Measurements from ENCODE around the gene PRR12. TPM values are rescaled to one million over a fixed set of nuclear protein-coding genes. Genes with fewer than 3 reads are reported as not detected.
"Not testable (repeated sequence)": the region's sequence is repeated elsewhere in the genome, so short reads cannot be mapped to it uniquely, and the experiment has no call there.

PRR12 gene
- total RNA-seq, 1 donor from 2014 or later: 64.5 TPM

GRCh38 chr19:49632576-49632975 lies 41.6 kb downstream of the PRR12 start:
- DNase-seq (ENCODE audit: low spot score, unreplicated experiment): no peak
- peaks cover 3% of the 10 kb centered on the region for H3K4me1 Mint-ChIP-seq (ENCODE audit: low read depth)
- H3K9me3 Mint-ChIP-seq (ENCODE audit: low read depth): no peaks in the 10 kb centered on the region
- no peak for TF ChIP-seq CTCF (IDR thresholded peaks at IDR 0.05; ENCODE audit: unreplicated experiment)
- H3K4me3 Mint-ChIP-seq (ENCODE audit: low read depth): no peak overlapping the region
- H3K27me3 Mint-ChIP-seq: peaks cover 15% of the 10 kb centered on the region
- H3K27ac Mint-ChIP-seq: no peak overlapping the region
- peaks cover 5% of the 10 kb centered on the region for H3K36me3 Mint-ChIP-seq (ENCODE audit: insufficient read depth)

- not testable (repeated sequence) for H3K36me3 Mint-ChIP-seq (ENCODE audit: insufficient read depth); DNase-seq (ENCODE audit: low spot score, unreplicated experiment); H3K4me1 Mint-ChIP-seq (ENCODE audit: low read depth); H3K9me3 Mint-ChIP-seq (ENCODE audit: low read depth); H3K4me3 Mint-ChIP-seq (ENCODE audit: low read depth)
- peak overlapping the region; percentile 33 for H3K27ac Mint-ChIP-seq
- peaks cover 19% of the 10 kb centered on the region for H3K27me3 Mint-ChIP-seq
Measured at GRCh38 chr19:49633273-49633672, 42.3 kb downstream of the PRR12 start.

- TF ChIP-seq CTCF (IDR thresholded peaks at IDR 0.05; ENCODE audit: unreplicated experiment): no peak
- Mint-ChIP-seq H3K9me3 (ENCODE audit: low read depth) (no peaks in the 10 kb centered on the region), H3K36me3 (ENCODE audit: insufficient read depth) (no peaks in the 10 kb centered on the region), H3K4me3 (ENCODE audit: low read depth) (no peak overlapping the region), H3K4me1 (ENCODE audit: low read depth) (peaks cover 18% of the 10 kb centered on the region), H3K27me3 (peaks cover 33% of the 10 kb centered on the region), H3K27ac (peak overlapping the region; percentile 81)
- no peak for DNase-seq (ENCODE audit: low spot score, unreplicated experiment)
Measured at GRCh38 chr19:49635530-49636232, 44.7 kb downstream of the PRR12 start.

DNA sequence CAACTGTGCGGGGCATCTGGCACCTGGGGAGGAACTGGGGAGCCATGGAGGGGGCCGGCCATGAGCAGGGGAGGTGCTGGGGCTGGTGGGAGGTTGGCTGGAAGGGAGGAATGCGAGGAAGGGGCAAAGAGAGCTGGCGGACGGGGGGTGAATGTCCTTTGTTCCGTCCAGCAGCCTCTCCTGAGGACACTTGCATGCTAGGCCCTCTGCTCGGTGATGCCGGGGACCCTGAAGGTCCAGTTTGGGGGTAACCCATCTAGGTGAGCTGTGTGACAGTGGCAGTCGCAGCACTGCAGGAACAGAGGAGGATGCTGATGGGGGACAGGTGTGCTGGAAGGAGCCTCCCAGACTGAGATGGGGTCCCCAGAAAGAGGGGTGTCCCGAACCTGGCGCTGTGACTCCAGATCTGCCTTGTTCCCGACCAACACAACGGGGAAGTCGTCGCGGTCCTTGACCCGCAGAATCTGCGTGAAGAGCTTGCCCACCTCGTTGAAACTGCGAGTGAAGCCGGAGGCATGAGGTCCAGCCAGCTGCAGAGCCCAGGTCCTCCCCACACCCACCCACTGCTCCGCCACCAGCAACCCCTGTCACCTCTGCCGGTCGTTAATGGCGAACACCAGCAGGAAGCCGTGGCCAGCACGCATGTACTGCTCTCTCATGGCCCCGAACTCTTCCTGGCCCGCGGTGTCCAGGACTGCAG lies 45.4 kb downstream of the PRR12 start:
- peaks cover 33% of the 10 kb centered on the region for H3K27me3 Mint-ChIP-seq
- no peak overlapping the region for H3K4me3 Mint-ChIP-seq (ENCODE audit: low read depth)
- no peaks in the 10 kb centered on the region for H3K36me3 Mint-ChIP-seq (ENCODE audit: insufficient read depth)

GRCh38 chr19:49637821-49638738 lies 47.1 kb downstream of the PRR12 start:
- H3K4me3 Mint-ChIP-seq (ENCODE audit: low read depth): peak overlapping the region; percentile 58
- DNase-seq (ENCODE audit: low spot score, unreplicated experiment): no peak
- TF ChIP-seq CTCF (IDR thresholded peaks at IDR 0.05; ENCODE audit: unreplicated experiment): no peak
- H3K4me1 Mint-ChIP-seq (ENCODE audit: low read depth): peaks cover 32% of the 10 kb centered on the region
- H3K9me3 Mint-ChIP-seq (ENCODE audit: low read depth): no peaks in the 10 kb centered on the region
- H3K27ac Mint-ChIP-seq: peak overlapping the region; percentile 19
- peaks cover 33% of the 10 kb centered on the region for H3K27me3 Mint-ChIP-seq
- no peaks in the 10 kb centered on the region for H3K36me3 Mint-ChIP-seq (ENCODE audit: insufficient read depth)

More for the DNA sequence above, 45.4 kb downstream of the PRR12 start:
- peaks cover 22% of the 10 kb centered on the region for H3K4me1 Mint-ChIP-seq (ENCODE audit: low read depth)
- H3K27ac Mint-ChIP-seq: peak overlapping the region; percentile 81
- no peak for TF ChIP-seq CTCF (IDR thresholded peaks at IDR 0.05; ENCODE audit: unreplicated experiment)
- DNase-seq (ENCODE audit: low spot score, unreplicated experiment): no peak
- H3K9me3 Mint-ChIP-seq (ENCODE audit: low read depth): no peaks in the 10 kb centered on the region
